Aorta (tissue), 5 donors: ENCODE measurements around the gene BID. TPM values are rescaled to one million over a fixed set of nuclear protein-coding genes. Genes with fewer than 3 reads are reported as not detected.

Source experiments
- ATAC-seq: fragments of 200-7000 bp; cut with Tn5 transposase; one replicate; pipeline ENCODE4 v1.9.1; 2022; ENCODE audit warnings: moderate library complexity; ENCODE audit not compliant: low FRiP score
- DNase-seq, 2 donors: peaks; one replicate each; pipeline ENCODE4 v3.0.0-alpha.2; 2020
- H3K27ac ChIP-seq, 2 donors: one replicate each; pipeline ENCODE4 v1.5.1; 2013; ENCODE audit warnings: low read length in 2 of 2, mild to moderate bottlenecking in 2 of 2, moderate library complexity in 2 of 2, control low read depth in 1 of 2, inconsistent platforms in 1 of 2, low read depth in 1 of 2
- H3K27me3 ChIP-seq, 2 donors: one replicate each; pipeline ENCODE4 v1.6.1; 2013; ENCODE audit warnings: control low read depth in 1 of 2, low read length in 1 of 2, mild to moderate bottlenecking in 1 of 2, moderate library complexity in 1 of 2; ENCODE audit not compliant: insufficient read depth in 2 of 2, control insufficient read depth in 1 of 2
- H3K36me3 ChIP-seq, 2 donors: one replicate each; pipeline ENCODE4 v1.6.1; 2013; ENCODE audit warnings: control low read depth in 1 of 2, low read length in 1 of 2, mild to moderate bottlenecking in 1 of 2; ENCODE audit not compliant: insufficient read depth in 2 of 2, control insufficient read depth in 1 of 2
- H3K4me1 ChIP-seq, 2 donors: one replicate each; pipeline ENCODE4 v1.6.1; 2013; ENCODE audit warnings: low read length in 2 of 2, control low read depth in 1 of 2, mild to moderate bottlenecking in 1 of 2, moderate library complexity in 1 of 2; ENCODE audit not compliant: insufficient read depth in 2 of 2, control insufficient read depth in 1 of 2
- H3K4me3 ChIP-seq, 2 donors: one replicate each; pipeline ENCODE4 v1.5.1; 2013; ENCODE audit warnings: low read length in 2 of 2, control low read depth in 1 of 2, mild to moderate bottlenecking in 1 of 2
- H3K9me3 ChIP-seq: one replicate; pipeline ENCODE4 v1.6.1; 2013; ENCODE audit warnings: mild to moderate bottlenecking, low read length; ENCODE audit not compliant: control insufficient read depth
- WGBS, 2 donors: extraction: QIAGEN DNeasy Blood & Tissue Kit; methylation state at CpG; one replicate each; pipeline ENCODE4 v1.1.7; 2013; 5-methylcytosine and 5-hydroxymethylcytosine counted together
- intact Hi-C, 2 donors: fragments of 100-400 bp; cut with DNase I; formaldehyde crosslinking; loops; one replicate each; pipeline versions ENCODE4 v1.14.2 to v1.15.0; 2022
- polyA plus RNA-seq, 2 donors: library from polyadenylated mRNA; stranded (reverse); fragments of 200-250 nt; gene quantifications; one replicate each; pipeline ENCODE4 v1.2.3, GENCODE V29; 2013
- total RNA-seq, 2 donors: library from RNA; stranded (reverse); fragmentation: NEBNext Ultra II Directional; extraction: Animal tissue kit (Norgen Biotek cat#: 25700); gene quantifications; one replicate each; pipeline ENCODE4 v1.2.1, GENCODE V29; 2021
- donor health status: healthy with polysubstance abuse.
- donor health status: Bipolar disorder and iron deficiency.
- donor health status: DM: no; HTN: no; CAD: no.
- donor health status: DM: no; HTN: no; CAD: no.
- donor health status: DM: yes; HTN: yes; CAD: no.

Gene BID
- total and polyA plus RNA-seq, 4 donors = 8.1 to 12.7 (median 10.0) TPM

DNA sequence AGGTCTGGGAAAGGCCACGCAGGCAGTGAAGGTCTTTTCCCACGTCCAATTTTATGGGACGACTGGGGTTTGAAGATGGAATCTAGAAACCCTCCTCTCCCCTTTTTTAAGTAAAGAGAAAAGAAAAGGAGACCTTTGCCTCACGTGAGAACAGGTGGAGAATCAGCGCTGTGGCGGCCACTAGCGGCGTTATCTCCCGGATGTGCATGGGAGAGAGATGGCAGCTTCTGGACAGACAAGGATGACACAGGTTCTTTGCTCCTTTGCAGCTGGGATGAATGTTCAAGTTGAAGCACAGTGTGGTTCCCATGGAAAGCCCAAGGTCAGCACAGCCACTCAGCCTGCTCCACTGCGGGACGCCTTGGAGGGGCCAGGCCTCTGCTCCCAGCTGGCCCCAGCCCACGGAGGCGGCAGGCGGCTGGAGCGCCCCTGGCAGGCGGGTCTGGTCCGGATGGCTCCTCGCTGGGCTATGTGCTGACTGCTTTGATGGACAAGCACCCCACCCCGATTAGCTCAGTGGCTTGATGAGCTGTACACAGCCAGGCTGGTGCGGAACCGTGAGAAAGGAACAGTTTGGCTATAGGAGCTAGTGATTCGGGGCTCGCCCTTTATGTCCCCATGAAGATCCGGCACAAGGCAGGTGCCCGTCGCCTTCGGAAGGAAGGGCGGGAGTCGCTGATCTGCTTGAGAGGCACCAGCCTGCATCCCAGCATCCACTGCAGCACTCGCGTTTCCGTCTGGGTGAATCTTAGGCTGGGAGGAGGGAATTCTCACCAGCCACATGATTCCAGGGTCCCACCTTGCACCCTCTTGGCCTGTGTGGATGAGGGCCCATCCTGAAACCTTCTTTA lies 14.5 kb upstream of the BID start:
- no peak for DNase-seq
- Histone ChIP-seq H3K4me3 (no peak overlapping the region), H3K4me1 (no peaks in the 10 kb centered on the region), H3K27me3 (no peaks in the 10 kb centered on the region), H3K9me3 (no peaks in the 10 kb centered on the region), H3K36me3 (peaks cover 0 to 10% of the 10 kb centered on the region in 2 donors), H3K27ac (no peak overlapping the region)
- intact Hi-C loops = no loop called here
- 86 to 88% methylated on average over 32 of the region's 32 CpGs for WGBS, 2 donors
- ATAC-seq = no peak

DNA sequence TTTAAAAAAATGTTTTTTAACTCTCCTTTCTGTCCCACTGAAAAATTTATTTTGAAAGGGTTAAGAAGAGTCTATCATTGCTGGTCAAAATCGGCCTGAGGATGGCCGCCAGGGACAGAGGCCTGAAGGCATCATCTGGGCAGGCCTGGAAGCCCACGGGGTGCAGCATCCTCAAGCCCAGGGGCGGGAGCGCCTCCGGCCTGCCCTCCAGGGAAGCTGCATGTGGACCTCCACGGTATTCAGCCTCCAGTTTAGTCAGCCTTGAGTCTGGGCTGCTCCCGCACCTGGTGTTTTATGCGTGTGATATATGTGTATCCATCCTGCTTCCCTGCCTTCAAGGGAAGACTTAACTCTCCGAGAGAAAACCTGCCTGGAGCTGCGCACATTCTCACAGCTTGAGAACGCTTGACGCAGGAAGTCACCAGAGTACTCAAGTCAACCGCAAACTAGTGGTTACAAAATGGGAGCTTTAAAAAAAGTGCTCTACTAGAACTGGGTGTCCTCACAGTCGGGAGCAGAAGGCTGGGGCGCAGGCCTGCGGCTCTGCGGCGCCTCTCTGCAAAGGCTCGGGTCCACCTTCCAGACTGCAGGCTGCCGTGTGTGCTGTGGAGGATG lies 13.6 kb upstream of the BID start:
- ATAC-seq (no peak), DNase-seq (no peak)
- intact Hi-C loops = no loop called here

DNA sequence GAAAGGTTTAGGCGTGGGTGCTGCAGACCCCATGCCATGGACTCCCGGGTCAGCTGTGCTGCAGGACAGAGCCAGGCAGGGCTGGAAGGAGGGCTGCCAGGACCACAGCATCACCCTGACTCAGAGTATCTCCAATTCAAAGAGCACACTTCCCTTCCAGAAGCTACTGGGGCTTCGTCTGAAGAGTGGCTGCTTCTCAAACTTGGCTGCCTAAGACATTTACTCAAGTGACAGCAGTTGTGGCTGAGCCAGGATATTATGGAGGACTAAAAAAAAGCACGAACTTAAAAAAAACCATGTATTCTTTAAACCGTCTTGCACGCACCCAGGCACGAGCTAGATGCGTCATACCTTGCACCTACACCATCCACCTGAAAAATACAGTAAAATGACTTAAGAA lies 13.0 kb upstream of the BID start:
- WGBS, 2 donors = 68 to 71% methylated on average over 8 of the region's 8 CpGs
- no peak overlapping the region for H3K4me3 ChIP-seq
- H3K36me3 ChIP-seq = peaks cover 0 to 10% of the 10 kb centered on the region in 2 donors
- DNase-seq (no peak), ATAC-seq (peak; percentile 20)
- H3K27ac ChIP-seq = no peak overlapping the region
- H3K4me1 ChIP-seq = no peaks in the 10 kb centered on the region
- no peaks in the 10 kb centered on the region for H3K27me3 ChIP-seq
- no peaks in the 10 kb centered on the region for H3K9me3 ChIP-seq
- intact Hi-C loops = no loop called here

More for the DNA sequence above, 13.6 kb upstream of the BID start:
- Histone ChIP-seq H3K9me3 (no peaks in the 10 kb centered on the region), H3K4me3 (no peak overlapping the region), H3K27ac (no peak overlapping the region), H3K36me3 (peaks cover 0 to 10% of the 10 kb centered on the region in 2 donors), H3K4me1 (no peaks in the 10 kb centered on the region), H3K27me3 (no peaks in the 10 kb centered on the region)
- WGBS, 2 donors = 88 to 90% methylated on average over 21 of the region's 21 CpGs

DNA sequence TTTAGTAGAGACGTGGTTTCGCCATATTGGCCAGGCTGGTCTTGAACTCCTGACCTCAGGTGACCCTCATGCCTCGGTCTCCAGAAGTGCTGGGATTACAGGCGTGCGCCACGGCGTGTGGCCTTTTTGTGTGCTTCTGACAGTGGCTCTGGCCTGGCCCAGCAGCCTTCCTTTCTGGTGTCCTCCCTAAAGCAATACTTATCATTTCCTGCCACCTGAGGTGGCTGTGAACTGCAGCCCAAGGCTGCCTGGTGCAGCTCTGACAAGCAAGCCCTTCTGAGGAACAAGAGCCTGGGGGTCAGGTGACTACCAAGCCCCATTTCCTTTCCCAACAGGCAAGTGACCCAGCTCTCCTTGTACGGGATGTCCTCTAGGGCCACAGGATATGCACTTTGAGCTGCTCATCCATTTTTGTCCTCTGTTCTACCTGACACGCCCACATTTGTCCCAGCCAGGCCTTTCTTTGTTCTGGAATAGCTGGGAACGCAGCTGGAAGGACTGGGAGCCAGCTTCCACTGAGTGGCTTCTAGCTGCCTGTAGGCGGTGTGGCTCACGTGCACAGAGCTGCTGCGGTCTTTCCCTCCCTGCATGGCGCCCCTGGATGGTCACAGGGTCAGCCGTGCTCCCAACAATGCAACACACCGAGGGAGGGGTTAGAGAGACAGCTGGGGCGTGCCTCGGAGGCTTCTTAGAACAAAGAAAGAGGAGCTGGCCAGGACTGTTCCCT lies 12.3 kb upstream of the BID start:
- intact Hi-C loops = no loop called here
- Histone ChIP-seq H3K4me1 (no peaks in the 10 kb centered on the region), H3K4me3 (no peak overlapping the region), H3K9me3 (no peaks in the 10 kb centered on the region), H3K27me3 (no peaks in the 10 kb centered on the region), H3K36me3 (peaks cover 0 to 10% of the 10 kb centered on the region in 2 donors), H3K27ac (no peak overlapping the region)
- WGBS, 2 donors = 84 to 87% methylated on average over 18 of the region's 18 CpGs
- ATAC-seq = peak; percentile 60
- no peak for DNase-seq

DNA sequence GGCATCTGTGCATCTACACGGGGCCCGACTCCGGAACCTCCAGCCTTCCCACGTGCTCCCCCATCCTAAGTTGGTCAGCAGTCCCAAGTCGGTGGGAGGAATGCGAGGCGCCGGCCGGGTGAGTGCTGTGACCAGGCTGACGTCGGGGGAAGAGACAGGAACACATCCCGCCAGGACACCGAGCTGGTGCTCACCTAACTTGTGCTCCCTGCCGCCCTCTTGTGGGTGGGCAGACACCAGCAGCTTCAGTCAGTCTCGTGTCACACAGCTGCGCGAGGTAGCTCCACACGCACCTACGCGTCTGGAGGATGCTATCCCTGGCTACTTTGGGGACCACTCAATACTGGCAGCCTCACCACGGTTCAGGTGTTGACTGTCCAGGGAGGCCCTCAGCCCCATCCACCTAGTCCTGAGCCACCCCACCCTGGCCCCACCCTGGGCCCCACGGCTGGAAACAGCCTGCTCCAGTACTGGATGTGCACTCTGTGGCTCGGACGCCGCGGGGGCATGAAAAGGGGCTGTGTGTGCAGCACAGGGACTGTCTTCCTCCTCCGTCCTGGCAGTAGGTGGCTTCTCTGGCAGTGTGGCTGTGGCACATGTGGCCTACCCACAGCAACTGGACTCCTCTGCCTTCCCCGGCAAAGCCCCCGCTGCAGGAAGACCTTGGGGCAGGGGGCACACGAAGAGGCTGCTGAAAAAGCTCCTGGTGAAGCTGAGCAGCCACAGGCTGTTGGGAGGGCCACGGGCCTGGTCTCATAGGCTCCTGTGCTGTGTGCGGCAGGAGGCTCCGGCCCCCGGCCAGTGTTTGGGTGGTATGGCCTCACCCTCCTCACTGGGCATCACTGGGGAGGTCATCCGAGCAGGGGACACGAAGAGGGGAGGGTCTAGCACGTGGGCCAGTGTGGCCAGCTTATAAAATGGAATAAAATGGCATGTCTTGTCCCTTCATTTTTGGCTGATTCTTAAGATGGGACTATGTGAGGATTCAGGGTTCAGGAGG lies 11.2 kb upstream of the BID start:
- intact Hi-C loops = no loop called here
- Histone ChIP-seq H3K36me3 (peaks cover 0 to 7% of the 10 kb centered on the region in 2 donors), H3K27me3 (no peaks in the 10 kb centered on the region), H3K4me1 (no peaks in the 10 kb centered on the region), H3K27ac (no peak overlapping the region), H3K9me3 (no peaks in the 10 kb centered on the region), H3K4me3 (no peak overlapping the region)
- ATAC-seq = no peak
- DNase-seq = peak in 1 of 2 donors; percentile 72
- WGBS, 2 donors = 73 to 75% methylated on average over 37 of the region's 37 CpGs

DNA sequence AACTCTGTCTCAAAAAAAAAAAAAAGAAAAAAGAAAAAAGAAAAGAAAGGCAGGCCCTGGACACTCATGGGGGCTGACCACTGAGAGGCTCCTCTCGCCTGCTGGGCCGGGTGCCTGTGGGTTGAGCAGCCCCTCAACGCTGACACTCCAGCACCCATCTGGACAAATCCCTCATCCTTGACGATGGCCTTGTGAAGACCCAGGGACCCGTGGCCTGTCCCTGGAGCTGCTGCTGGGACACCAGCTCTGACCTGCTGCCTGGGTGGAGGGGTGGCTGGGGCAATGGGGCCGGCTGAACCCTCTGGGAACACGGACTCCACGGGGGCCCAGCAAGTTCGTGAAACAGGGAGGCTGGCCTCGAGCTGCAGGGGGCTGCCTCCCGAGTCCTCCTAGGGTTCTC lies 10.5 kb upstream of the BID start:
- Histone ChIP-seq H3K27me3 (no peaks in the 10 kb centered on the region), H3K27ac (no peak overlapping the region), H3K36me3 (peaks cover 0 to 4% of the 10 kb centered on the region in 2 donors), H3K4me3 (no peak overlapping the region), H3K4me1 (no peaks in the 10 kb centered on the region), H3K9me3 (no peaks in the 10 kb centered on the region)
- DNase-seq (no peak), ATAC-seq (no peak)
- intact Hi-C loops = no loop called here
- 82 to 85% methylated on average over 11 of the region's 11 CpGs for WGBS, 2 donors

DNA sequence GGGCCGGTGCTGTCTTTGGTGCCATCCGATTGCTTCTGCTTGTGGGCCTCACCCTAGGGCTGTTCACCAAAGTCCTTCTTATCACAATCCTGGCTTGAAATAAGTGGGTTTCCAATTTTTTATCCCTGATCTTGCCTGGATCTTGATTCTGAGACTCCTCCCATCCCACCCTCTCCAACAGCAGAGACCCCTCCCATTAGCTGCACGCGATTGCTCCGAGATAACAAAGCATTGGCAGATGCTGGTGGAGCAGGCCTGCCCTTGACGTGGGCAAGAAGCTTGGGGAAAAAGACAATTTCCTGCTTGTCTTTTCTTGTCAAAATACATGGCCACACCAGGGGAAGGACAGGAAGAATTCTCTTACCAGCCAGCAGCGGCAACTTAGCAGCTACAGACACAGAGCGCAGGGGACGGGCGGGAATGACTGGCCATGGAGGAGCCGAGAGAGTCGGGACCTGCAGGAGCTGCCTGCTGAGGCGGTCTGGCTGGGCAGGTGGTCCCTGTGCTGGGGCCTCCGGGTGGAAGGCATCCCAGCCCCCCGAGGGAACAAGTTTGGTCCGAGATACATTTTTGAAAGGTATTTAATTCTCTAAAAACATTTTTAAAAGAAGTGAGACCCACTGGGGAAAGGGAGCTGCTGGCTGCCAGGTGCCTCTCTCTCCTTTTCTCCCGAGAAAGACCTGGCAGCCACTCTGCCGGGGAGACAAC lies 9.7 kb upstream of the BID start:
- H3K4me3 ChIP-seq = no peak overlapping the region
- no peak overlapping the region for H3K27ac ChIP-seq
- H3K9me3 ChIP-seq = no peaks in the 10 kb centered on the region
- H3K4me1 ChIP-seq = no peaks in the 10 kb centered on the region
- no peak for ATAC-seq
- peaks cover 0 to 3% of the 10 kb centered on the region in 2 donors for H3K36me3 ChIP-seq
- no peaks in the 10 kb centered on the region for H3K27me3 ChIP-seq
- intact Hi-C loops = no loop called here
- 69 to 76% methylated on average over 18 of the region's 18 CpGs for WGBS, 2 donors
- DNase-seq = no peak
